Esophagus (tissue), 2 donors: Measurements from ENCODE around the gene PIKFYVE. TPM values are rescaled to one million over a fixed set of nuclear protein-coding genes. Genes with fewer than 3 reads are reported as not detected.
"Not testable (repeated sequence)": the region's sequence is repeated elsewhere in the genome, so short reads cannot be mapped to it uniquely, and the experiment has no call there.

Source experiments
- H3K27ac ChIP-seq, 2 donors: one replicate each; pipeline ENCODE4 v1.5.1; 2013; ENCODE audit warnings: low read depth in 2 of 2, mild to moderate bottlenecking in 2 of 2, inconsistent platforms in 1 of 2, low read length in 1 of 2, moderate library complexity in 1 of 2
- H3K27me3 ChIP-seq, 2 donors: one replicate each; pipeline ENCODE4 v1.6.1; 2013; ENCODE audit warnings: low read length in 2 of 2, control low read depth in 1 of 2, mild to moderate bottlenecking in 1 of 2; ENCODE audit not compliant: insufficient read depth in 2 of 2, control insufficient read depth in 1 of 2
- H3K36me3 ChIP-seq, 2 donors: one replicate each; pipeline ENCODE4 v1.6.1; 2013; ENCODE audit warnings: low read length in 1 of 2; ENCODE audit not compliant: control insufficient read depth in 2 of 2, insufficient read depth in 2 of 2
- H3K4me1 ChIP-seq, 2 donors: one replicate each; pipeline ENCODE4 v1.6.1; 2013; ENCODE audit warnings: low read length in 1 of 2; ENCODE audit not compliant: control insufficient read depth in 2 of 2, insufficient read depth in 2 of 2
- H3K4me3 ChIP-seq, 2 donors: one replicate each; pipeline ENCODE4 v1.5.1; 2013; ENCODE audit warnings: low read length in 2 of 2, mild to moderate bottlenecking in 2 of 2, low read depth in 1 of 2, moderate library complexity in 1 of 2
- H3K9me3 ChIP-seq, 2 donors: one replicate each; pipeline ENCODE4 v1.6.1; 2013; ENCODE audit warnings: mild to moderate bottlenecking in 2 of 2, low read depth in 1 of 2, low read length in 1 of 2, moderate library complexity in 1 of 2; ENCODE audit not compliant: control insufficient read depth in 2 of 2, insufficient read depth in 1 of 2
- WGBS, 2 donors: extraction: QIAGEN DNeasy Blood & Tissue Kit; methylation state at CpG; one replicate each; pipeline ENCODE4 v1.1.7; 2013; 5-methylcytosine and 5-hydroxymethylcytosine counted together
- polyA plus RNA-seq, 2 donors: library from polyadenylated mRNA; stranded (reverse); fragments of 200-250 nt; gene quantifications; one replicate each; pipeline ENCODE4 v1.2.3, GENCODE V29; 2013
- donor health status: healthy with polysubstance abuse.
- donor health status: Bipolar disorder and iron deficiency.

The PIKFYVE gene
- polyA plus RNA-seq, 2 donors = 2.9 to 3.6 TPM

GRCh38 chr2:208363485-208363884 is 97.4 kb downstream of the PIKFYVE start:
- H3K27me3 ChIP-seq = no peaks in the 10 kb centered on the region
- WGBS, 2 donors = 60 to 62% methylated on average over 2 of the region's 2 CpGs

GRCh38 chr2:208366215-208367127 is 100.4 kb downstream of the PIKFYVE start:
- Histone ChIP-seq H3K36me3 (no peaks in the 10 kb centered on the region), H3K27ac (no peak overlapping the region), H3K4me1 (no peaks in the 10 kb centered on the region), H3K27me3 (no peaks in the 10 kb centered on the region), H3K9me3 (no peaks in the 10 kb centered on the region), H3K4me3 (no peak overlapping the region)
- WGBS, 2 donors = 82 to 83% methylated on average over 4 of the region's 4 CpGs

More at GRCh38 chr2:208363485-208363884, 97.4 kb downstream of the PIKFYVE start:
- H3K27ac ChIP-seq = no peak overlapping the region
- no peaks in the 10 kb centered on the region for H3K9me3 ChIP-seq
- H3K36me3 ChIP-seq = no peaks in the 10 kb centered on the region
- no peak overlapping the region for H3K4me3 ChIP-seq
- no peaks in the 10 kb centered on the region for H3K4me1 ChIP-seq

GRCh38 chr2:208369091-208369490 is 103.0 kb downstream of the PIKFYVE start:
- WGBS, 2 donors = 94 to 97% methylated on average over 2 of the region's 2 CpGs
- Histone ChIP-seq H3K27ac (no peak overlapping the region), H3K9me3 (no peaks in the 10 kb centered on the region), H3K4me1 (no peaks in the 10 kb centered on the region), H3K27me3 (no peaks in the 10 kb centered on the region), H3K36me3 (no peaks in the 10 kb centered on the region), H3K4me3 (no peak overlapping the region)

GRCh38 chr2:208370881-208371633 is 105.0 kb downstream of the PIKFYVE start:
- H3K9me3 ChIP-seq = no peaks in the 10 kb centered on the region
- WGBS, 2 donors = 66 to 78% methylated on average over 8 of the region's 8 CpGs

DNA sequence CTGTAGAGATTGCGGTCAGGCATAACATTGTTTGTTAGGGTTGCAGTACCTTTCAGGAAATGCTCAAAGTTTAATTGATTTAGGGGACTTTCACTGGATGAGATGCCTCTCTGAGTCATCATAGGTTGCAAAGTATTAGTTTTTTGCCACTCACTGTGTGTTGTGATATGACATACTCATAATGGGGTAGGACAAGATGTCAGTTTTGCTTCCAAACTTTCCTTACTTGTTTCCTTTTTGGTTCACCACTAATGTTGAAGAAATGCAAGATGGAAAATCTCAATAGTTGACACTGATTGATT is 105.5 kb downstream of the PIKFYVE start:
- H3K36me3 ChIP-seq = no peaks in the 10 kb centered on the region
- H3K27me3 ChIP-seq = no peaks in the 10 kb centered on the region
- no peaks in the 10 kb centered on the region for H3K9me3 ChIP-seq
- H3K4me3 ChIP-seq = no peak overlapping the region
- no peak overlapping the region for H3K27ac ChIP-seq
- H3K4me1 ChIP-seq = no peaks in the 10 kb centered on the region
- 34 to 97% methylated on average over 1 of the region's 1 CpG for WGBS, 2 donors

More at GRCh38 chr2:208370881-208371633, 105.0 kb downstream of the PIKFYVE start:
- Histone ChIP-seq H3K27ac (no peak overlapping the region), H3K36me3 (no peaks in the 10 kb centered on the region), H3K4me1 (no peaks in the 10 kb centered on the region), H3K27me3 (no peaks in the 10 kb centered on the region), H3K4me3 (no peak overlapping the region)

- Histone ChIP-seq H3K9me3 (no peaks in the 10 kb centered on the region), H3K36me3 (no peaks in the 10 kb centered on the region), H3K4me3 (no peak overlapping the region), H3K27me3 (no peaks in the 10 kb centered on the region), H3K27ac (no peak overlapping the region), H3K4me1 (no peaks in the 10 kb centered on the region)
- WGBS, 2 donors = 47 to 50% methylated on average over 2 of the region's 2 CpGs
These were observed 107.5 kb downstream of the PIKFYVE start for GRCh38 chr2:208373460-208374089.

- no peaks in the 10 kb centered on the region for H3K9me3 ChIP-seq
- no peaks in the 10 kb centered on the region for H3K4me1 ChIP-seq
- no peak overlapping the region for H3K27ac ChIP-seq
- H3K36me3 ChIP-seq = no peaks in the 10 kb centered on the region
- WGBS, 2 donors = 61% methylated on average over 1 of the region's 1 CpG
- H3K27me3 ChIP-seq = no peaks in the 10 kb centered on the region
- H3K4me3 ChIP-seq = no peak overlapping the region
These were observed 109.5 kb downstream of the PIKFYVE start for GRCh38 chr2:208375491-208376068.

GRCh38 chr2:208377344-208377860 is 111.3 kb downstream of the PIKFYVE start:
- WGBS, 2 donors = 86 to 92% methylated on average over 18 to 37 of the region's 40 CpGs
- not testable (repeated sequence) for H3K27me3 ChIP-seq, H3K27ac ChIP-seq, H3K36me3 ChIP-seq, H3K9me3 ChIP-seq, H3K4me3 ChIP-seq, H3K4me1 ChIP-seq

DNA sequence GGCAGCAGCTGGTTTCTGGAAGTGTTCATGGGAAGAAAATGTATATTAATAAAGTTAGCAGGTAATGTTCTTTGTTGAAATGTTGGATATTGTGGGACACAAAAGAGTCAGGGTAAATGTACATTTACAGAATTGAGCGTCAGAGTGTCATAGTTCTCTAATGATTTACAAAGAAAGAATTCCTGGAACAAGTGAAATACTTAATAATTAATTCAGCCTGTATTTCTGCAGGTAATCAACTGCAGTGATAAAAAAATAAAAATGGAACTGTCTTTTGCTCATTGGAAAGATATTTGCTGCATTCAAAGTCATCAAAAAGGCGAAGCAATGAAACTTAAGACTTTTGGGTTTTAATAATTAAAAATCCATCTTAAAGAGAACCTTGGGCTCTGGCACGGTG is 113.1 kb downstream of the PIKFYVE start:
- H3K4me3 ChIP-seq = no peak overlapping the region
- no peaks in the 10 kb centered on the region for H3K27me3 ChIP-seq
- no peaks in the 10 kb centered on the region for H3K4me1 ChIP-seq
- H3K36me3 ChIP-seq = no peaks in the 10 kb centered on the region
- H3K27ac ChIP-seq = no peak overlapping the region
- H3K9me3 ChIP-seq = no peaks in the 10 kb centered on the region
- WGBS, 2 donors = 78 to 89% methylated on average over 3 of the region's 3 CpGs
